Uterus (tissue), 4 donors: ENCODE measurements around the gene FOXP2. TPM values are rescaled to one million over a fixed set of nuclear protein-coding genes. Genes with fewer than 3 reads are reported as not detected.

ENCODE experiments used
- DNase-seq, 2 donors: peaks; one replicate each; pipeline ENCODE4 v3.0.0-alpha.2; 2019 to 2020
- H3K27ac ChIP-seq, 2 donors: fragments of 200-600 bp; sonication (generic); 1 replicate in 1 of 2; 2 replicates in 1 of 2; pipeline ENCODE4 v1.5.1; 2016 to 2018
- H3K27me3 ChIP-seq, 2 donors: fragments of 200-600 bp; sonication (generic); one replicate each; pipeline ENCODE4 v1.5.1; 2018 to 2019; ENCODE audit warnings: control low read depth in 1 of 2
- H3K36me3 ChIP-seq, 2 donors: fragments of 200-600 bp; sonication (generic); one replicate each; pipeline ENCODE4 v1.5.1; 2019; ENCODE audit warnings: control low read depth in 1 of 2
- H3K4me1 ChIP-seq, 2 donors: fragments of 200-600 bp; sonication (generic); one replicate each; pipeline ENCODE4 v1.5.1; 2018 to 2019; ENCODE audit warnings: control low read depth in 1 of 2
- H3K4me3 ChIP-seq, 2 donors: fragments of 200-600 bp; sonication (generic); 1 replicate in 1 of 2; 2 replicates in 1 of 2; pipeline ENCODE4 v1.5.1; 2018 to 2019; ENCODE audit warnings: mild to moderate bottlenecking in 1 of 2
- H3K9me3 ChIP-seq, 2 donors: fragments of 200-600 bp; sonication (generic); one replicate each; pipeline ENCODE4 v1.5.1; 2019; ENCODE audit warnings: control low read depth in 1 of 2
- CTCF ChIP-seq, 4 experiments: fragments of 200-600 bp in 2 of 4; fragments of 450-650 bp in 2 of 4; sonication (generic) in 2 of 4; IDR thresholded peaks; one replicate each; pipeline ENCODE4 v1.5.1; 2016 to 2019; ENCODE audit warnings: antibody characterized with exemption in 4 of 4, mild to moderate bottlenecking in 2 of 4, moderate library complexity in 1 of 4
- POLR2A ChIP-seq, 2 donors: fragments of 450-650 bp; IDR thresholded peaks; one replicate each; pipeline ENCODE4 v1.6.1; 2016; ENCODE audit warnings: antibody characterized with exemption in 2 of 2, mild to moderate bottlenecking in 1 of 2, moderate library complexity in 1 of 2
- intact Hi-C: fragments of 100-400 bp; cut with DNase I; formaldehyde crosslinking; loops from one replicate; pipeline ENCODE4 v1.15.1; 2023; ENCODE audit warnings: low total_unique reads
- total RNA-seq, 4 donors: library from RNA; depleted of rRNA in 3 of 4; stranded (reverse); fragments of >200 nt in 3 of 4; gene quantifications; one replicate each; pipeline versions ENCODE4 v1.1.0 to v1.2.4, GENCODE V29; 2014 to 2023
- donor health status: DM: yes; HTN: yes; CAD: no.

FOXP2 gene
- total RNA-seq, 4 donors from 2014 or later, result 17.6 to 59.3 (median 24.9) TPM

- Histone ChIP-seq H3K4me3 (no peak overlapping the region), H3K27ac (no peak overlapping the region), H3K4me1 (no peaks in the 10 kb centered on the region), H3K9me3 (peaks cover 0 to 7% of the 10 kb centered on the region in 2 donors), H3K36me3 (no peaks in the 10 kb centered on the region), H3K27me3 (no peaks in the 10 kb centered on the region)
- DNase-seq, result no peak
- intact Hi-C loops, result no loop called here
- TF ChIP-seq POLR2A (IDR thresholded peaks at IDR 0.05) (no peak), CTCF (IDR thresholded peaks at IDR 0.05) (no peak)
Measured at GRCh38 chr7:114519240-114519639, 104.6 kb downstream of the FOXP2 start.

- Histone ChIP-seq H3K9me3 (peaks cover 0 to 7% of the 10 kb centered on the region in 2 donors), H3K27me3 (no peaks in the 10 kb centered on the region)
Measured at GRCh38 chr7:114522081-114522480, 107.5 kb downstream of the FOXP2 start.

GRCh38 chr7:114527589-114527988 lies 113.0 kb downstream of the FOXP2 start:
- Histone ChIP-seq H3K27ac (peak overlapping the region; percentile 67 to 81), H3K4me3 (no peak overlapping the region), H3K27me3 (no peaks in the 10 kb centered on the region), H3K36me3 (no peaks in the 10 kb centered on the region), H3K9me3 (no peaks in the 10 kb centered on the region), H3K4me1 (no peaks in the 10 kb centered on the region)
- no peak for TF ChIP-seq POLR2A (IDR thresholded peaks at IDR 0.05)
- TF ChIP-seq CTCF (IDR thresholded peaks at IDR 0.05), result no peak
- intact Hi-C loops, result no loop called here
- DNase-seq, result no peak

More at GRCh38 chr7:114522081-114522480, 107.5 kb downstream of the FOXP2 start:
- Histone ChIP-seq H3K4me1 (no peaks in the 10 kb centered on the region), H3K27ac (peak overlapping the region in 1 of 2 donors; percentile 2), H3K36me3 (no peaks in the 10 kb centered on the region), H3K4me3 (no peak overlapping the region)
- intact Hi-C loops, result no loop called here
- no peak for TF ChIP-seq CTCF (IDR thresholded peaks at IDR 0.05)
- no peak for TF ChIP-seq POLR2A (IDR thresholded peaks at IDR 0.05)
- DNase-seq, result no peak

GRCh38 chr7:114530057-114530611 lies 115.5 kb downstream of the FOXP2 start:
- Histone ChIP-seq H3K27ac (peak overlapping the region; percentile 60 to 65), H3K4me3 (no peak overlapping the region), H3K36me3 (no peaks in the 10 kb centered on the region), H3K4me1 (peaks cover 0 to under 1% of the 10 kb centered on the region in 2 donors), H3K27me3 (no peaks in the 10 kb centered on the region), H3K9me3 (no peaks in the 10 kb centered on the region)
- no peak for TF ChIP-seq POLR2A (IDR thresholded peaks at IDR 0.05)
- intact Hi-C loops, result no loop called here
- no peak for DNase-seq

- H3K27ac ChIP-seq, result peak overlapping the region; percentile 60 to 65
Measured at GRCh38 chr7:114531326-114531725, 116.7 kb downstream of the FOXP2 start.

More at GRCh38 chr7:114531326-114531725, 116.7 kb downstream of the FOXP2 start:
- Histone ChIP-seq H3K27me3 (no peaks in the 10 kb centered on the region), H3K9me3 (no peaks in the 10 kb centered on the region), H3K4me3 (no peak overlapping the region), H3K36me3 (no peaks in the 10 kb centered on the region), H3K4me1 (peaks cover 0 to 4% of the 10 kb centered on the region in 2 donors)
- TF ChIP-seq CTCF (IDR thresholded peaks at IDR 0.05) (no peak), POLR2A (IDR thresholded peaks at IDR 0.05) (no peak)
- DNase-seq, result no peak
- intact Hi-C loops, result no loop called here
